HG02973 (cell line): ENCODE results near the gene OR13F1.
"Not testable (repeated sequence)": the region's sequence is repeated elsewhere in the genome, so short reads cannot be mapped to it uniquely, and the experiment has no call there.

Source experiments
- ATAC-seq: cut with Tn5 transposase; IDR thresholded peaks from one replicate; pipeline ENCODE4 v1.9.1; 2021; ENCODE audit warnings: moderate library complexity; ENCODE audit not compliant: unreplicated experiment

The OR13F1 gene, protein sequence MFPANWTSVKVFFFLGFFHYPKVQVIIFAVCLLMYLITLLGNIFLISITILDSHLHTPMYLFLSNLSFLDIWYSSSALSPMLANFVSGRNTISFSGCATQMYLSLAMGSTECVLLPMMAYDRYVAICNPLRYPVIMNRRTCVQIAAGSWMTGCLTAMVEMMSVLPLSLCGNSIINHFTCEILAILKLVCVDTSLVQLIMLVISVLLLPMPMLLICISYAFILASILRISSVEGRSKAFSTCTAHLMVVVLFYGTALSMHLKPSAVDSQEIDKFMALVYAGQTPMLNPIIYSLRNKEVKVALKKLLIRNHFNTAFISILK

GRCh38 chr9:104503963-104504362 is at the start of gene OR13F1:
Gene OR13F1, plus strand, starts transcription at chr9:104504263. Its CDS starts 0 bp downstream, at chr9:104504263.
- no peak for ATAC-seq

DNA sequence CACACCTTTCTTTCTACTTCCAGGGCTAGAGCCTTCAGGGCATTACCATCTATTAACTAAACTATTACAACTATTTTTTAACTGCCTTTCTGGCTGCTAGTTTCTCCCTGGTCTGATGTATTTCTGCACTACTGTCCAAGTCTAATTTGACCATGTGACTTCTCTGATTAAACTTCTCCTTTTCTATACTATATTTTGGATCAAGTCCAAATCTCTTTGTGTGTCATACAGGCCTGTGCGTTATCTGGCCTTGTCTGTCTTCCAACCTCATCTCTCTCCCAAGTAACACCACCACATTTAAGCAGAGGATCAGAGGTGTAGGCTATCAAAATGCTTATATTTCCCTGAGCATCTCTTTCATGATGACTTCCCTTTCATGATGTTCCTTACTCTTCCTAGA is 47.2 kb upstream of the OR13F1 start:
- ATAC-seq: no peak

GRCh38 chr9:104463864-104464263 is 40.2 kb upstream of the OR13F1 start:
- ATAC-seq: no peak

GRCh38 chr9:104468261-104468660 is 35.8 kb upstream of the OR13F1 start:
- ATAC-seq: no peak

DNA sequence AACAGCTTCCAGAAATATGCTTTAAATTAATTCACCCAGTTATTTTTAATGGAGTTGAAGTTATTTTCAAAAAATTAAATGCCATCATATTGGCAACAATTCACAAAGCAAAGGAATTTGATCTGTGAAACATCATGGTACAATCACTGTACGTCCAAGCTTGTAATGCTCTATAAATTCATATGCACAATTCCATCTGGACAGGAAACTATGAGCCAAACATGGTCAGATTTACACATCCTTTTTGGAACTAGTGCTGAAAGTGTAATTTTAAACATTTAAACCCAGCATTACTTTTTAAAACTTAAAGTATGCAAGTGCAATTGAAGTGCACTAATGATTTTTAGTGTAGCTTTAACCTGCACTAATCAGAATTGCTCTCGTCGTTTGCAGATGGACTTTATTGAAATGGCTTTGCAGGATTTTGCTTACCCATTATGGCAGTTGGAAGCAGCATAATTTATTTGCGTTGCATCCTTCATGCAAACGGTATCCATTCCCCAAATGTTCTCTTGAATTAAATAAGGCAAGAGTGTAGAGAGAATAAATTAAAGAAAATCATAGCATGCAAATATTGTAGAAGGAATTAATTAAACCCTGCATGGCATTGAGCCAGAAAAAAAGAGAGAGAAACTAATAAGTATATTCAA is 21.0 kb upstream of the OR13F1 start:
- no peak for ATAC-seq

DNA sequence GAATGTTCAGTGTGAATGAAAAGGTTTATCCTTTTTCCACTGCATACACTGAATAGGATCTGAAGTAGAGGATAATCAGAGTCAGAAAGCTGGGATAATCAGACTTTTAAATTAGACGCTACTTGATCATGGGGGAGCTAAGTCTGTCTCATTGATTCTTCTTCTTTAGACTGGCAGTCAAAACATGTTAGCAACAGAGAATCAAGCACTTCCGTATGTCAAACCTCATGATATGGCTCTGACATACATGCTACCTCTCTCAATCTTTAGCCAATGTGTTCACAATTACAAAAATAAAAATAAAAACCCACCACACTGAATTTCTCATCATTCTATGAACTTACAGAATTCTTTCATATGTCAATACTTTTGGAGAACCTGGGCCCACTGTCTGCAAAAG is 19.0 kb upstream of the OR13F1 start:
- ATAC-seq: no peak

DNA sequence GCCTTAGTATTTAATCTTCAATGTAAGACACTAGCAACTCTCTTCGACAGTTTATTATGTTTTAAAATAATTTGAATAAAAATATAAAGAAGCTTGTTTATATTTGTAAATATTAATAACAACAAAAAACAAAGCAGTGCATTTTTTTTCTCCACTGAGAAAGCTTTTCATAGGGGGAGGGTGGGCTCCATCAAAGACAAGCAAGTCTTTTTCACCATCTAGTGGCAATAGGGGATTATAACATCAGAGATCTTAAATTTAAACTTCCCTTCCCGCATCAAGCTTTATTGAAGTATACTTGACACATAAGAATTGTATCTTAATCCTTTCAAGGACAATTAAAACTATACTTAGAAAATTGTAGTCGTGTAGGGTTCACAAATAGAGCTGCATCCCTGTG is 9.3 kb upstream of the OR13F1 start:
- no peak for ATAC-seq

DNA sequence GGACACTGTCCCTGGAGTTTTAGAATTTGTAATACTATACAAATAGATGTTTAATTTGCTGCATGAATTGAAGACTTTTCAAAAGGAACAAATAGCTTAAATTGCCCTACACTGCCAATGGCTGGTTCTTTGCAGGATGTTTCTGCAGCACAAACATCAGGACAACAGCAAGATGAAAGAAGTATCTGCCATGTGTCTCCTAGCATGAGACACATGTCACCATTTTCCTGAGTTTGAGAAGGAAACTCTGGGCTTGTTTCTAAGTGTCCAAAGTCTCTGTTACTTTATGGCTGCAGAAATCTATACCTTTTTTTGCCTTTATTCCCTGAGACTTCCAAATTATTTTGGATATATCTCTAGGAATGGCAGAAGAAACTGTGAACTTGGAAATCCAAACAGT is 623 bp upstream of the OR13F1 start:
- no peak for ATAC-seq

- ATAC-seq: no peak
Measured at GRCh38 chr9:104506565-104506964, 2.5 kb downstream of the OR13F1 start.

DNA sequence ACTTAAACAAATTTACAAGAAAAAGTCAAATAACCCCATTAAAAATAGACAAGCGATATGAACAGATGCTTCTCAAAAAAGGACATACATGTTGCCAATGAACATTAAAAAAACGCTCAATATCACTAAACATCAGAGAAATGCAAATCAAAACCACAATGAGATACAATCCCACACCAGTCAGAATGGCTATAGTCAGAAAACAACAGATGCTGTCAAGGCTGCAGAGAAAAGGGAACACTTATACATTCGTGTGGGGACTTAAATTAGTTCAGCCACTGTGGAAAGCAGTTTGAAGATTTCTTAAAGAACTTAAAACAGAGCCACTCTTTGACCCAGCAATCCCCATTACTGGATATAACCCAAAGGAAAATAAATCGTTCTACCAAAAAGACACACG is 10.8 kb downstream of the OR13F1 start:
- no peak for ATAC-seq

GRCh38 chr9:104520241-104520640 is 16.2 kb downstream of the OR13F1 start:
- ATAC-seq: not testable (repeated sequence)

DNA sequence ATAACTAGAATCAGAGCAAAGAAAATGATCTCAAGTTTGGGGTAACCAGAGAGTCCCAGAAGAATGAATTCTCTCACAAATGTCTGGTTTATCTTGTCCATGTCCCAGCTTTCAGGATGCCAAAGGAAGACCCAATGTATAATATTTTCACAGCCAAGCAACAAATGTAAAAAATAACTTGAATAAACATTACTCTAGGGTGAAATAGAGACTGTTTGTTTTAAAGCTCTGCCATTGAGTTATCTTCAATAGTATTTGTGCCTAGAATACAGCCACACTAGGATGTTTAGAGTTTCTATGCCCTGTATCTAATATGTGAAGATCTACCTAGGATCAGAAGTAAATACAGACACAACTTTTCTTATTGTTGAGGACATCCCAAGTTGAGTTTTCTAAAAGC is 23.0 kb downstream of the OR13F1 start, which contains the start of gene OR13C4:
Gene OR13C4, minus strand, starts transcription at position 101 of the 400 bp plus-strand sequence. Its CDS starts 0 bp downstream, at position 101.
- no peak for ATAC-seq

DNA sequence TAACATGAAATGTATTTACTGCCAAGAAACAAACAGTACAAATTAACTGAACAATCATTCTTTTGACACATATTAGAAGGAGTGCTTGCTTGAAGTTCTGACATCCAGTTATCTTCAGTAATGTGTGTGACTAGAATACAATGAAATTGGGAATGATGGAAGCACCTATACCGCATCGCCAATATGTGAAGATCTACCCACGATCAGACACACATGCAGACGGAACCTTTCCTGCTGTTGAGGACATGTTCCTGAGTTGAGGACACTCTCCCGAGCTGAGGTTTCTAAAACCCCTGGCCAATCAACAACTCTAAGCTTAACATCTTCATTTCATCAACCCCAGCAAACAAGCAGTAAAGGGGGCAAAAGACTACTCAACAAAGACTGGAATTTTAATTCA is 32.7 kb downstream of the OR13F1 start, which contains the start of gene OR13C3:
Gene OR13C3, minus strand, starts transcription at position 101 of the 400 bp plus-strand sequence. CDS start 133 bp downstream, outside the sequence.
- no peak for ATAC-seq

DNA sequence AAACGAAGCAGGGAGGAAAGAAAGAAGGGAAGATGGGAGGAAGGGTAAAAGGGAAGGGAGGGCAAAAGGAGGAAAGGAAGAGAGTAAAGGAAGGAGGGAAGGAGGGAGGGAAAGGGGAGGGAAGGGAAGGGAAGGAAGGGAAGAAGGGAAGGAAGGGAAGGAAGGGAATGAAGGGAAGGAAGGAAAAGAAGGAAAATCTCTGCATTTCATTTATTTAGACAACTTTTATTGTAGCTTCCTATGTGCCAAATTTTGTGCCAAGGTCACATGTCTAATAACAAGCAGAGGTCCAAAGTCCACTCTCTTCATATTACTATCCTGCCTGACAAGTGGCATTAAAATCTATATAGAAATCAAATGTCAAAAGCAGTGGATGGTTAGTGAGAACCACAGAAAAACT is 35.2 kb downstream of the OR13F1 start:
- ATAC-seq: no peak

DNA sequence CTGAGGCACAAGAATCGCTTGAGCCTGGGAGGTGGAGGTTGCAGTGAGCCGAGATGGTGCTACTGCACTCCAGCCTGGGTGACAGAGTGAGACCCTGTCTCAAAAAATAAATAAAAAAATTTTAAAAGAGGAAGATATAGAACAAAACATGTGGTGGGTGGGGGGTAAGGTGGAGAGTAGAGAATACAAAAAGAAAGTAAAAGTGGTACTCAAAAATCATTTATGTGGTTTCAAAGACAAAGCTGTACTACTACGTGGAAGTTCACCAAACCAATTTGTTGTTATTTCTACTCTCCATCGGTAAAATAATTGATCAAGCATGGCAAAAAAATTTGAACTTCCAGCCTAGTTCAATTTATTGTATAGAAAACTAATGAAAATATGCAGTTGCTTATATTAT is 40.6 kb downstream of the OR13F1 start:
- ATAC-seq: no peak

- ATAC-seq: no peak
Measured at GRCh38 chr9:104553261-104553660, 49.2 kb downstream of the OR13F1 start.
